ENCODE measurements around the gene ELOVL6. TPM values are rescaled to one million over a fixed set of nuclear protein-coding genes. Genes with fewer than 3 reads are reported as not detected.

ELOVL6 gene
- total RNA-seq (2012; rRNA removed): 17.5 and 19.0 TPM in 2 replicates
- polyA plus RNA-seq (2012; rRNA removed): 12.6 and 17.9 TPM in 2 replicates
- polyA plus RNA-seq (2012; cell fraction: cytosol; rRNA removed): 4.2 and 5.8 TPM in 2 replicates
- polyA plus RNA-seq (2012; cell fraction: nucleus; rRNA removed; ENCODE audit: low replicate concordance): 1.8 and 11.5 TPM in 2 replicates
- percentile 72 among the genes with signal in this experiment for Bru-seq, nascent RNA
- percentile 67 among the genes with signal in this experiment for BruChase-seq, experiment 1, labeled RNA remaining after a 6-hour chase
- BruChase-seq, experiment 2, labeled RNA remaining after a 2-hour chase: percentile 67 among the genes with signal in this experiment
- long read RNA-seq, full-length matches to known transcripts: 19 of 24 reads
- long read RNA-seq, partial matches to known transcripts: 2 of 24 reads
- long read RNA-seq, other reads (novel, unspliced or antisense): 3 of 24 reads

DNA sequence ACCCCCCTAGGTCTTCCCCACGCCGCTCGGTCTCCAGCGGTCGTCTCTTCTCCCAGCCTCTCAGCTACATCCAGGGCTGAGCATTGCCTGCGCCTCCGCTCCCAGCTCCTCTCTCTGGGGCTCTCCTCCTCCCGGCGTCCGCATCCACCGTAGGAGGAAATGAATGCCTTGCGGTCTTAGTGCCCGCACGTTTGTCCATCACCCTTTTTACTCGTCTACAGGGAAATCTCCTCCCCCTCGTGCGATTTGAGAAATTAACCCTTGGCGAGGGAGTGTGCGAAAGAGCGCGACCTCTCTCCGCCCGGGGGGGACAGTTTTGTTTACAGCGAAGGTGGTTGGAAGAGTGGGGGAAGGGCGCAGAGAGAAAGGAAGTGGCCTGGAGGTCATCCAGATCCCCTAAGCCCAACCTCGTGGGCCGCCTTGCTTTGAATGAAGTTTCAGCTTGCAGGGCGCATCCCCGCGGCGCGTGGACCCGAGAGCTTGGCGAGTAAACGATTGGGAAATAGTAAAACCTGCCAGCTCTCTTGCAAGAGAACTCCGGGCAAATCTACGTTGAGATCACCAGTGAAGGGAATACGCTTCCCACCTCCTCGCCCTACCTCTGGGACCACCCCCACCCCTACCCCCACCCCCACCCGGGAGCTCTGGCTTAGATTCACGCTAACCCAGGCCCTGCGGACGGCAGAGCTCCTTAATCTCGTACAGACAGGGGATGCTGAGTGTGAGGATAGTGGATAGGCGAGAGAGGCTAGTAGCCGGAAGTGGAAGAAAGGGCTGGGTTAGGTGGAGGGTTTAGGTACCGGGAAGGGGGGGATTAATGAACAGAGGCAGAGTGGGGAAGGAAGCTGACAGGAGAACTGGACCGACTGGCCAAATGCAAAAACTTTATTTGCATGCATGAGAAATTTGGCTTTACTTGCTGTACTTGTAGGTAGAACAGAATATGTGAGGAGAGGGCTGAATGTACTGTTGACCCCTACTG is at the start of gene ELOVL6:
Gene ELOVL6, minus strand, starts transcription at position 181 of the 982 bp plus-strand sequence. CDS start 280 bp downstream, outside the sequence.
- peak within 1 kb of the TSS; percentile 33; the same call in 1 of the 2 replicates for H3K18ac ChIP-seq (ENCODE audit: low read depth, low read length)
- peak within 1 kb of the TSS; percentile 69 for H3K27ac ChIP-seq (ENCODE audit: insufficient read depth, low read length)
- H2BK20ac ChIP-seq (ENCODE audit: low read depth, low read length): peak within 1 kb of the TSS; percentile 30; the same call in 1 of the 2 replicates
- H4K91ac ChIP-seq (ENCODE audit: insufficient read depth, low read depth, low read length): peak within 1 kb of the TSS; percentile 69
- no peaks in the 10 kb centered on the region for H3K9me3 ChIP-seq (ENCODE audit: control insufficient read depth, insufficient read depth, low read length)
- DNase-seq: peak; percentile 72
- POLR2A ChIA-PET (ENCODE audit: unreplicated experiment): no interaction called here
- H3K4me3 ChIP-seq (ENCODE audit: insufficient read depth, low read depth, low read length): peak within 1 kb of the TSS; percentile 76
- WGBS, 2 experiments (ENCODE audit: extremely low coverage in 2 of 2, insufficient read length in 1 of 2): 2% methylated on average over 7 of the region's 48 CpGs; no CpG with 5 or more reads in 1 of the 2 experiments
- peak within 1 kb of the TSS; percentile 86 for H3K4ac ChIP-seq (ENCODE audit: low read depth, low read length)
- no peaks in the 10 kb centered on the region for H3K9me1 ChIP-seq (ENCODE audit: insufficient read depth, low read length)
- H3K9ac ChIP-seq (ENCODE audit: low read depth, low read length): peak within 1 kb of the TSS; percentile 76
- H3K14ac ChIP-seq (replicated peaks; ENCODE audit: low read depth, low read length): peak within 1 kb of the TSS; percentile 80
- no peak within 1 kb of the TSS for H2AK5ac ChIP-seq (ENCODE audit: low read depth, low read length)
- no TSS peak for BruUV-seq (replicated peaks)
- CTCF ChIA-PET: no interaction called here
- H2BK120ac ChIP-seq (ENCODE audit: low read depth, low read length): peak within 1 kb of the TSS; percentile 74
- dilution Hi-C loops (cut with HindIII; ENCODE audit: low sequenced_read_pairs, unreplicated experiment): no loop called here
- no peaks in the 10 kb centered on the region for H4K20me1 ChIP-seq (ENCODE audit: insufficient read depth, low read length)
- peak within 1 kb of the TSS; percentile 82 for H3K56ac ChIP-seq (ENCODE audit: extremely low read depth, insufficient read depth, low read length)
- peak within 1 kb of the TSS; percentile 93 for H3K23ac ChIP-seq (ENCODE audit: low read depth, low read length)
- peak within 1 kb of the TSS; percentile 80 to 88 for H4K8ac ChIP-seq (ENCODE audit: low read depth in 2 of 2, low read length in 2 of 2)
- no peaks in the 10 kb centered on the region for H3K27me3 ChIP-seq (ENCODE audit: control insufficient read depth, insufficient read depth, low read length)
- intact Hi-C loops (cut with micrococcal nuclease): loop anchor here (1.0 to 5.0 kb wide), 4 partner anchors 91 to 314 kb away; no protein-coding TSS in a partner anchor
- H2AK9ac ChIP-seq (replicated peaks; ENCODE audit: low read depth, low read length, poor library complexity): peak within 1 kb of the TSS; percentile 83
- peak within 1 kb of the TSS; percentile 92 for H3K4me2 ChIP-seq (ENCODE audit: low read depth, low read length)
- no peaks in the 10 kb centered on the region for H3K36me3 ChIP-seq (ENCODE audit: control insufficient read depth, insufficient read depth, low read length)
- peak within 1 kb of the TSS; percentile 84 for H2AFZ ChIP-seq (replicated peaks; ENCODE audit: low read length, poor library complexity)
- peak; percentile 56 for ATAC-seq (ENCODE audit: low read depth)
- peak within 1 kb of the TSS; percentile 7; the same call in 1 of the 2 replicates for H4K5ac ChIP-seq (ENCODE audit: low read depth, low read length)
- in situ Hi-C loops (cut with MboI; ENCODE audit: low sequenced_read_pairs): no loop called here
- peaks cover 9 to 19% of the 10 kb centered on the region in 2 experiments; a peak in 3 of 4 replicates for H3K79me1 ChIP-seq (ENCODE audit: low read depth in 1 of 2, low read length in 2 of 2)
- 0 out of 3 replicates have a peak within 1 kb of the TSS, but pooled peaks have one; percentile 9 for H2BK15ac ChIP-seq (ENCODE audit: low read depth, low read length)
- H3K4me1 ChIP-seq (ENCODE audit: control insufficient read depth, insufficient read depth, low read length): no peaks in the 10 kb centered on the region
- peak within 1 kb of the TSS; percentile 62 for H2BK5ac ChIP-seq (ENCODE audit: low read depth, low read length, poor library complexity, severe bottlenecking)
- TF ChIP-seq, protein P1, sequence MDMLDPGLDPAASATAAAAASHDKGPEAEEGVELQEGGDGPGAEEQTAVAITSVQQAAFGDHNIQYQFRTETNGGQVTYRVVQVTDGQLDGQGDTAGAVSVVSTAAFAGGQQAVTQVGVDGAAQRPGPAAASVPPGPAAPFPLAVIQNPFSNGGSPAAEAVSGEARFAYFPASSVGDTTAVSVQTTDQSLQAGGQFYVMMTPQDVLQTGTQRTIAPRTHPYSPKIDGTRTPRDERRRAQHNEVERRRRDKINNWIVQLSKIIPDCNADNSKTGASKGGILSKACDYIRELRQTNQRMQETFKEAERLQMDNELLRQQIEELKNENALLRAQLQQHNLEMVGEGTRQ (IDR thresholded peaks at IDR 0.05; ENCODE audit: low read depth, low read length): no peak
- TF ChIP-seq ELK1 (IDR thresholded peaks at IDR 0.05; ENCODE audit: borderline replicate concordance, low read depth, low read length): no peak
- TF ChIP-seq RFX5 (IDR thresholded peaks at IDR 0.05; ENCODE audit: low read depth, low read length): no peak
- TF ChIP-seq BHLHE40 (IDR thresholded peaks at IDR 0.05; ENCODE audit: low read depth, low read length): peak; percentile 84
- no peak for TF ChIP-seq SMC3 (IDR thresholded peaks at IDR 0.05; ENCODE audit: low read depth, low read length)
- TF ChIP-seq FOS (IDR thresholded peaks at IDR 0.05; ENCODE audit: low read depth, low read length): no peak
- TF ChIP-seq POLR2A (IDR thresholded peaks at IDR 0.05; ENCODE audit: low read depth, low read length): 0 out of 2 replicates have a peak, but pooled peaks have one; percentile 44
- peak; percentile 74 for TF ChIP-seq CEBPB (IDR thresholded peaks at IDR 0.05; ENCODE audit: low read depth, low read length)
- TF ChIP-seq NFE2L2 (IDR thresholded peaks at IDR 0.05; ENCODE audit: low read depth, low read length): no peak
- no peak for TF ChIP-seq CTCF (conservative IDR thresholded peaks at IDR 0.05; ENCODE audit: low read depth, low read length)
